ENCODE data around the gene PSRC1.
A peak's percentile ranks its signal among the peaks of the same experiment; 100 is the strongest.

The PSRC1 gene

GRCh38 chr1:109258481-109259466, 24.2 kb downstream of the PSRC1 start:
- no peak for DNase-seq (ENCODE audit: low spot score)

- no peak for DNase-seq (ENCODE audit: low spot score)
These were observed 25.1 kb downstream of the PSRC1 start for GRCh38 chr1:109257682-109258421.

GRCh38 chr1:109256971-109257681, 25.8 kb downstream of the PSRC1 start:
- no peak for DNase-seq (ENCODE audit: low spot score)

GRCh38 chr1:109256085-109256484, 26.9 kb downstream of the PSRC1 start:
- DNase-seq (ENCODE audit: low spot score): no peak

GRCh38 chr1:109255678-109256077, 27.3 kb downstream of the PSRC1 start:
- DNase-seq (ENCODE audit: low spot score): no peak

GRCh38 chr1:109255097-109255651, 27.8 kb downstream of the PSRC1 start:
- peak; percentile 46 for DNase-seq (ENCODE audit: low spot score)

GRCh38 chr1:109254621-109255096, 28.3 kb downstream of the PSRC1 start:
- no peak for DNase-seq (ENCODE audit: low spot score)

GRCh38 chr1:109253803-109254620, 28.9 kb downstream of the PSRC1 start:
- DNase-seq (ENCODE audit: low spot score): peak; percentile 71

GRCh38 chr1:109252893-109253802, 29.8 kb downstream of the PSRC1 start:
- DNase-seq (ENCODE audit: low spot score): no peak

- no peak for DNase-seq (ENCODE audit: low spot score)
These were observed 30.6 kb downstream of the PSRC1 start for GRCh38 chr1:109252167-109252892.

GRCh38 chr1:109251277-109252166, 31.4 kb downstream of the PSRC1 start:
- DNase-seq (ENCODE audit: low spot score): no peak

- DNase-seq (ENCODE audit: low spot score): no peak
These were observed 32.3 kb downstream of the PSRC1 start for GRCh38 chr1:109250454-109251276.

- DNase-seq (ENCODE audit: low spot score): peak; percentile 59
These were observed 33.1 kb downstream of the PSRC1 start for GRCh38 chr1:109249654-109250401.

GRCh38 chr1:109248797-109249629, 33.9 kb downstream of the PSRC1 start, which contains the start of gene CELSR2:
Gene CELSR2 (plus strand): TSS chr1:109249539. CDS start chr1:109250080, 541 bp downstream.
- DNase-seq (ENCODE audit: low spot score): peak; percentile 84

- DNase-seq (ENCODE audit: low spot score): no peak
These were observed 34.5 kb downstream of the PSRC1 start for GRCh38 chr1:109248444-109248796.

Data from hepatic stellate cell (primary cell).